Psoas muscle (tissue), 8 donors: ENCODE results near the gene LOXL1. TPM values are rescaled to one million over a fixed set of nuclear protein-coding genes. Genes with fewer than 3 reads are reported as not detected.

ENCODE experiments used
- ATAC-seq, 4 donors: fragments of 200-7000 bp; cut with Tn5 transposase; one replicate each; pipeline ENCODE4 v1.9.1; 2020; ENCODE audit warnings: moderate library complexity in 3 of 4, mild to moderate bottlenecking in 2 of 4
- DNase-seq, 2 donors: peaks; one replicate each; pipeline ENCODE4 v3.0.0-alpha.2; 2020
- H3K27ac ChIP-seq: fragments of 200-600 bp; one replicate; pipeline ENCODE4 v1.8.0; 2022
- H3K27me3 ChIP-seq, 3 donors: fragments of 200-600 bp in 1 of 3; one replicate each; pipeline versions ENCODE4 v1.6.1 to v1.8.0; 2013 to 2022; ENCODE audit warnings: low read length in 2 of 3, mild to moderate bottlenecking in 2 of 3, moderate library complexity in 1 of 3; ENCODE audit not compliant: insufficient read depth in 3 of 3
- H3K36me3 ChIP-seq, 2 donors: fragments of 200-600 bp in 1 of 2; one replicate each; pipeline versions ENCODE4 v1.6.1 to v1.8.0; 2013 to 2022; ENCODE audit warnings: low read depth in 1 of 2, mild to moderate bottlenecking in 1 of 2, moderate library complexity in 1 of 2; ENCODE audit not compliant: insufficient read depth in 1 of 2
- H3K4me1 ChIP-seq: fragments of 200-600 bp; one replicate; pipeline ENCODE4 v1.8.0; 2022
- H3K4me3 ChIP-seq: fragments of 200-600 bp; one replicate; pipeline ENCODE4 v1.8.0; 2022; ENCODE audit warnings: mild to moderate bottlenecking
- H3K9me3 ChIP-seq: fragments of 200-600 bp; one replicate; pipeline ENCODE4 v1.8.0; 2022
- WGBS, 3 donors: extraction: QIAGEN DNeasy Blood & Tissue Kit; methylation state at CpG; one replicate each; pipeline versions ENCODE4 v1.1.6 to v1.1.7; 2013; 5-methylcytosine and 5-hydroxymethylcytosine counted together
- intact Hi-C, 2 donors: fragments of 100-400 bp; cut with DNase I; formaldehyde crosslinking; loops; one replicate each; pipeline versions ENCODE4 v1.11.0 to v1.14.2; 2022
- polyA plus RNA-seq, 3 donors: library from polyadenylated mRNA; stranded (reverse); fragments of 200-250 nt; gene quantifications; one replicate each; pipeline ENCODE4 v1.2.3, GENCODE V29; 2013
- total RNA-seq, 4 donors: library from RNA; stranded (reverse); fragmentation: NEBNext Ultra II Directional in 2 of 4; extraction: Animal tissue kit (Norgen Biotek cat#: 25700) in 2 of 4; gene quantifications; one replicate each; pipeline versions ENCODE4 v1.2.1 to v1.2.4, GENCODE V29; 2021 to 2023
- TF ChIP-seq, protein P1 (sequence below): fragments of 200-600 bp; IDR thresholded peaks from one replicate; pipeline ENCODE4 v1.8.0; 2022; ENCODE audit warnings: antibody characterized with exemption
- donor health status: healthy with polysubstance abuse.
- donor health status: DM: no; HTN: no; CAD: no; lungs with moderate emphysema.
- donor health status: Bipolar disorder and iron deficiency.
- donor health status: healthy.
- donor health status: DM: yes; HTN: yes; CAD: no.
- donor health status: DM: no; HTN: no; CAD: no.
- donor health status: DM: no; HTN: no; CAD: no.
- donor health status: DM: yes; HTN: yes; CAD: no.

Gene LOXL1
- total and polyA plus RNA-seq, 7 donors: 1.6 to 8.7 (median 5.1) TPM

DNA sequence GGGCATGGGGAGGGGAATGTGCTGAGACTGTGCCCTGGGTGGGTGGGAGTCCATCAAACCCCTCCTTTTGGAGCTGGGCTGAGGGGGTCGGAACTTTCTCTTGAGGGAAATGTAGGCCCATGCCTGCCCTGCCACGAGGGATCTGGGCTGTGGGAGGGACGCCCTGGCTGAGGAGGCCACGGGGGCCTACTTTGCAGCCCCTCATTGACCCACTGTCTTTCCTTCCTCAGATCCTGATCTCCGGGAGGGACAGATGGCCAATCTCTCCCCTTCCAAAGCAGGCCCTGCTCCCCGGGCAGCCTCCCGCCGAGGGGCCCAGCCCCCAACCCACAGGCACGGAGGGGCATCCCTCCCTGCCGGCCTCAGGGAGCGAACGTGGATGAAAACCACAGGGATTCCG, 25.3 kb downstream of the LOXL1 start:
- DNase-seq (no peak), ATAC-seq (peak; percentile 7 to 27 (median 7))
- Histone ChIP-seq H3K4me1 (peaks cover 15% of the 10 kb centered on the region), H3K36me3 (peaks cover 0 to 34% of the 10 kb centered on the region in 2 donors), H3K9me3 (no peaks in the 10 kb centered on the region), H3K4me3 (no peak overlapping the region), H3K27me3 (peaks cover 0 to 6% (median 0%) of the 10 kb centered on the region in 3 donors), H3K27ac (peak overlapping the region; percentile 80)
- 56 to 59% (median 58%) methylated on average over 13 of the region's 13 CpGs for WGBS, 3 donors
- intact Hi-C loops: loop anchor here in 1 of 2 donors (2.0 kb wide), 1 partner anchor 13 kb away; no protein-coding TSS in a partner anchor
- TF ChIP-seq, protein P1, sequence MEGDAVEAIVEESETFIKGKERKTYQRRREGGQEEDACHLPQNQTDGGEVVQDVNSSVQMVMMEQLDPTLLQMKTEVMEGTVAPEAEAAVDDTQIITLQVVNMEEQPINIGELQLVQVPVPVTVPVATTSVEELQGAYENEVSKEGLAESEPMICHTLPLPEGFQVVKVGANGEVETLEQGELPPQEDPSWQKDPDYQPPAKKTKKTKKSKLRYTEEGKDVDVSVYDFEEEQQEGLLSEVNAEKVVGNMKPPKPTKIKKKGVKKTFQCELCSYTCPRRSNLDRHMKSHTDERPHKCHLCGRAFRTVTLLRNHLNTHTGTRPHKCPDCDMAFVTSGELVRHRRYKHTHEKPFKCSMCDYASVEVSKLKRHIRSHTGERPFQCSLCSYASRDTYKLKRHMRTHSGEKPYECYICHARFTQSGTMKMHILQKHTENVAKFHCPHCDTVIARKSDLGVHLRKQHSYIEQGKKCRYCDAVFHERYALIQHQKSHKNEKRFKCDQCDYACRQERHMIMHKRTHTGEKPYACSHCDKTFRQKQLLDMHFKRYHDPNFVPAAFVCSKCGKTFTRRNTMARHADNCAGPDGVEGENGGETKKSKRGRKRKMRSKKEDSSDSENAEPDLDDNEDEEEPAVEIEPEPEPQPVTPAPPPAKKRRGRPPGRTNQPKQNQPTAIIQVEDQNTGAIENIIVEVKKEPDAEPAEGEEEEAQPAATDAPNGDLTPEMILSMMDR: no peak

DNA sequence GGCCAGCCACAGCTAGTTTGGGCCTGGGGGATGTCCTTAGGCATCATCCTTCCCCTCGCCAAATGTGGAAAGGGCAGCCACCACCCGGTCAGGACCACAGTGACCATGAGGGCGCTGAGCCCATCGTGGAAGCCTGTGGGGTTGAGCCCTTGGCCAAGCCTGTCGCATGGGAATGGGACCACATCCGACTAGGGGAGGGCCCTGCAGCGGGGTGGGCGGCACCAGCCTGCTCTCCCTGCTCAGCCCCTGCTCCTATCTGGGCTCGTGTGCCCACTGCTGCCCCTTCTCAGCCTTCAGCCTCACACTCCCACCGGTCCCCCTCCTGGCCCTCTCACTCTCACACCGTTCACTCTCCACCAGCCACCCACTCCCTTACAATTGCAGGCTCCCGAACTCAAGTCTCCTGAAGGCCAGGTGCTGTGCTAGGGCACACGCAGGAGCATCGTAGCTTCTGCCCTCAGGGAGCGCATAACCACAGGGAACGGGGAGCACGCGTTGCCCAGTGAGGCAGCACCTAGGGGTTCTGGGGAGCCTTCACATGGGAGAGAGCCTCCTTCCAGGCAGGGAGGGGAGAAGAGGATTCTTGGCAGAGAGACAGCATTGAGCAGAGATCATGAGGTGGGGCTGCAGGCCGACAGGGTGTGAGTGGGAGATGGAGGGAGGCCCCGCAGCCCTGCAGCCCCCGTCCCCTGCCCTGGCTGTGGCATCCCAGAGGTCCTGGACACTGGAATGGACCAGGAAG, 26.1 kb downstream of the LOXL1 start:
- peak overlapping the region; percentile 80 for H3K27ac ChIP-seq
- ATAC-seq (no peak), DNase-seq (peak in 1 of 2 donors; percentile 54)
- TF ChIP-seq, protein P1: no peak
- WGBS, 3 donors: 84 to 89% (median 87%) methylated on average over 21 of the region's 21 CpGs
- H3K4me3 ChIP-seq: no peak overlapping the region
- intact Hi-C loops: no loop called here
- H3K36me3 ChIP-seq: peaks cover 0 to 27% of the 10 kb centered on the region in 2 donors
- peaks cover 15% of the 10 kb centered on the region for H3K4me1 ChIP-seq
- peaks cover 0 to 6% (median 0%) of the 10 kb centered on the region in 3 donors for H3K27me3 ChIP-seq
- H3K9me3 ChIP-seq: no peaks in the 10 kb centered on the region

DNA sequence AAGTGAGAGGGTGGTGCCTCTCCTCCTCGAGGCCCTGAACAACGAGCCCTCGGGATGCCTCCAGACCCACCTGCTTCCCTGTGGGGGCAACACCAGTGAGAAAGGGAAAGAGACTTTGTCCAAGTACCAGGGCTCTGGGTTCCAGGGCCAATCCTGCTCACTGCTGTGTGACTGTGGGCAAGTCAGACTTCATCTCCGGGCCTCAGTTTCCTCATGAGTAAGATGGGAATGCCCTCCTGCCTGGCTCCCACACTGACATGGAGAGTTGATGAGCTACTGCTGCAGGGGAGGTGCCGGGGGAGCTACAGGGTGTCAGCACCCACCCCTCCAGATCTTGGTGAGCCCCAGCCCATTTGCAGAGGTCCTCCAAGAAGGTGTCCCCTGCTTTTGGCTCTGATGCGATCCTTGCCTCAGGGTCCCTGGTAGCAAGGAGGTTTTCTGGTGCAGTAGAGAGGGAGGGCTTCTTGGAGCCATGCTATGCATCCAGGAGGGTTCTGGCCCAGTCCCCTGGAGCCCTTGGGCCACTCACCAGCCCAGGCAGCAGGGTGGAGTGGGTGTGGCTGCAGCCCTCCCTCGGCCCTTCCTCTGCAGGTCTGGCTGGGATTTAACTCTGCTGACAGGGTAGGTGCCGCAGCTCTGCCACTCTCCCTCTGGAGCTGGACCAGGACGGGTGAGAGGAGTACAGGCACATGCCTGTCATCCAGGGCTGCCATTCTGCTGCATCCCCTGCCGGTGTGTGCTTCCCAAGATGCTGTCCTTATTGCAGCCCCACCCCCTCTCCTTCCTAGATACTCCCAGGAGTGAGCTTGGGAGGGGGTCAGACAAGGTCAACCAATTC, 26.9 kb downstream of the LOXL1 start:
- intact Hi-C loops: no loop called here
- TF ChIP-seq, protein P1: no peak
- peaks cover 15% of the 10 kb centered on the region for H3K4me1 ChIP-seq
- peaks cover 0 to 6% (median 0%) of the 10 kb centered on the region in 3 donors for H3K27me3 ChIP-seq
- H3K36me3 ChIP-seq: peaks cover 0 to 19% of the 10 kb centered on the region in 2 donors
- 81 to 87% (median 86%) methylated on average over 10 of the region's 10 CpGs for WGBS, 3 donors
- ATAC-seq (no peak), DNase-seq (no peak)
- no peak overlapping the region for H3K4me3 ChIP-seq
- H3K27ac ChIP-seq: peak overlapping the region; percentile 80
- no peaks in the 10 kb centered on the region for H3K9me3 ChIP-seq

DNA sequence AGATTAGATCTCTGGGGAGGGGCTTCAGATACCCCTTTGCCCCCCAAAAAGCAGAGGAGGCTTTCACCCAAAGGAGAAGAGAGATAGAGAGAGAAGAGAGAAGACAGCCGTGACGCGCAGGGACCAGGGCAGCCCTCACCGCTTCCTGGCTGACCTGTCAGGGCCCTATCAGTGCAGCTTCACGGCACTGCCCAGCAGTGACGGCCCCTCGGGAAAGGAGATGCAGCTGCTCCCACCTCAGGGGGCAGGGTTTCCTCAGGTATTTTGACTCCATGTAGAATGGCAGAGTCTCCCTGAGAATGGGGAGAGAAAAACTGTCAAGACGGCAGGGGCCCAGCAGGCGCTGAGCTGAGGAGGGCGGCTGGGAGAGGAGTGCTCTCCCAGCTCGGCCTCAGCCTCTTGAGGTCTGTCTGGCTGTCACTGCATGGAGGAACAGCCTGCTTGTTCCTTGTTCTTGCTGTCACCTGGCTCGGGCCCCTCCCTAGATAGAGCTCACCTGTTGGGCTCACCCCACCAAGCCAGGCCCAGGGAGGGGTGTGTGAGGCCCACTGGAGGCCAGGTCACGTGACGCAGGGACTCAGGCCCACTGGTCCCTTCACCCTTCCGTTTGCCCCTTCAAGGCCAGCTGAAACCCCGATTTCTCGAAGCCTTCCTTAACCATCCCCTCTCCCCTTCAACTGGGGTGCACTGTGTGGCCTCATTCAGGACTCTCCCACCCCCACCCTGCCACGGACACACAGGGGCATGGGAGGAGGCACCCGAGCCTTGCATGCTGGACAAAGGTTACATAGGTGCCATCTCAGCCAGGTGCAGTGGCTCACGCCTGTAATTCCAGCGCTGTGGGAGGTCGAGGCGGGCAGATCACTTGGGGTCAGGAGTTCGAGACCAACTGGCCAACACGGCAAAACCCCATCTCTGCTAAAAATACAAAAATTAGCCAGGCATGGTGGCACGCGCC, 28.2 kb downstream of the LOXL1 start:
- Histone ChIP-seq H3K27me3 (peaks cover 0 to 6% (median 0%) of the 10 kb centered on the region in 3 donors), H3K9me3 (no peaks in the 10 kb centered on the region), H3K4me3 (no peak overlapping the region), H3K36me3 (peaks cover 0 to 9% of the 10 kb centered on the region in 2 donors), H3K4me1 (peaks cover 15% of the 10 kb centered on the region), H3K27ac (no peak overlapping the region)
- 91 to 93% (median 92%) methylated on average over 27 of the region's 27 CpGs for WGBS, 3 donors
- no peak for DNase-seq
- ATAC-seq: no peak
- TF ChIP-seq, protein P1: no peak
- intact Hi-C loops: no loop called here
